HG03280 (cell line): ENCODE data around the gene MUC13.
"Not testable (repeated sequence)": the region's sequence is repeated elsewhere in the genome, so short reads cannot be mapped to it uniquely, and the experiment has no call there.

Source experiments
- ATAC-seq: cut with Tn5 transposase; IDR thresholded peaks from one replicate; pipeline ENCODE4 v1.9.1; 2021; ENCODE audit warnings: mild to moderate bottlenecking, moderate library complexity; ENCODE audit not compliant: unreplicated experiment

Gene MUC13

GRCh38 chr3:124934577-124934976 lies at the start of gene MUC13:
Gene MUC13, minus strand, starts transcription at chr3:124934751. Its CDS starts 39 bp downstream, at chr3:124934712.
- no peak for ATAC-seq

- no peak for ATAC-seq
These were observed 48.3 kb upstream of the MUC13 start for GRCh38 chr3:124982855-124983254.

GRCh38 chr3:124981472-124981871 lies 46.9 kb upstream of the MUC13 start:
- ATAC-seq, result no peak

GRCh38 chr3:124978627-124979026 lies 44.1 kb upstream of the MUC13 start:
- no peak for ATAC-seq

GRCh38 chr3:124976383-124976782 lies 41.8 kb upstream of the MUC13 start:
- ATAC-seq, result no peak

GRCh38 chr3:124974691-124975090 lies 40.1 kb upstream of the MUC13 start:
- ATAC-seq, result no peak

GRCh38 chr3:124973290-124973689 lies 38.7 kb upstream of the MUC13 start:
- ATAC-seq, result no peak

- no peak for ATAC-seq
These were observed 37.9 kb upstream of the MUC13 start for GRCh38 chr3:124972457-124972856.

- ATAC-seq, result no peak
These were observed 35.6 kb upstream of the MUC13 start for GRCh38 chr3:124969963-124970722.

- no peak for ATAC-seq
These were observed 34.6 kb upstream of the MUC13 start for GRCh38 chr3:124969190-124969589.

- no peak for ATAC-seq
These were observed 33.4 kb upstream of the MUC13 start for GRCh38 chr3:124967964-124968363.

- no peak for ATAC-seq
These were observed 32.2 kb upstream of the MUC13 start for GRCh38 chr3:124966521-124967445.

GRCh38 chr3:124965413-124965812 lies 30.9 kb upstream of the MUC13 start:
- no peak for ATAC-seq

- no peak for ATAC-seq
These were observed 29.8 kb upstream of the MUC13 start for GRCh38 chr3:124964387-124964786.

GRCh38 chr3:124963755-124964154 lies 29.2 kb upstream of the MUC13 start:
- ATAC-seq, result no peak

GRCh38 chr3:124962403-124962940 lies 27.9 kb upstream of the MUC13 start:
- ATAC-seq, result no peak

GRCh38 chr3:124960698-124961097 lies 26.1 kb upstream of the MUC13 start:
- no peak for ATAC-seq

GRCh38 chr3:124960105-124960504 lies 25.6 kb upstream of the MUC13 start:
- no peak for ATAC-seq

GRCh38 chr3:124957951-124958350 lies 23.4 kb upstream of the MUC13 start:
- not testable (repeated sequence) for ATAC-seq

GRCh38 chr3:124952282-124952855 lies 17.8 kb upstream of the MUC13 start:
- no peak for ATAC-seq
